Measurements from ENCODE around the gene MBNL2.

The MBNL2 gene

GRCh38 chr13:97341135-97341534 is 119.0 kb downstream of the MBNL2 start:
- Histone ChIP-seq H4K20me1 (ENCODE audit: low read depth, low read length) (no peaks in the 10 kb centered on the region), H3K9ac (ENCODE audit: low read length) (no peak overlapping the region), H3K36me3 (ENCODE audit: low read length) (no peaks in the 10 kb centered on the region), H3K4me3 (ENCODE audit: insufficient read depth, low read length, poor library complexity, severe bottlenecking) (no peak overlapping the region), H3K4me2 (ENCODE audit: low read depth, low read length, poor library complexity, severe bottlenecking) (no peak overlapping the region), H3K9me3 (ENCODE audit: insufficient read depth, low read length) (no peaks in the 10 kb centered on the region), H3K9me2 (replicated peaks; ENCODE audit: insufficient read depth, low read length) (no peaks in the 10 kb centered on the region), H2AFZ (ENCODE audit: low read depth, low read length, severe bottlenecking) (no peak overlapping the region), H3F3A (ENCODE audit: insufficient read depth) (no peaks in the 10 kb centered on the region), H3K27me3 (ENCODE audit: low read length) (no peaks in the 10 kb centered on the region), H3K27ac (ENCODE audit: low read depth, low read length) (no peak overlapping the region), H3K79me2 (ENCODE audit: insufficient read depth, low read length) (no peaks in the 10 kb centered on the region)
- TF ChIP-seq EZH2phosphoT487 (conservative IDR thresholded peaks at IDR 0.05; ENCODE audit: low read length) (no peak), CTCF (IDR thresholded peaks at IDR 0.05; ENCODE audit: insufficient read depth, low read length, poor library complexity, severe bottlenecking) (no peak)

- no peaks in the 10 kb centered on the region for H3K36me3 ChIP-seq (ENCODE audit: low read length)
- H3K27me3 ChIP-seq (ENCODE audit: low read length): no peaks in the 10 kb centered on the region
- H3F3A ChIP-seq (ENCODE audit: insufficient read depth): no peaks in the 10 kb centered on the region
- no peaks in the 10 kb centered on the region for H3K9me2 ChIP-seq (replicated peaks; ENCODE audit: insufficient read depth, low read length)
- no peak for TF ChIP-seq CTCF (IDR thresholded peaks at IDR 0.05; ENCODE audit: insufficient read depth, low read length, poor library complexity, severe bottlenecking)
- TF ChIP-seq EZH2phosphoT487 (conservative IDR thresholded peaks at IDR 0.05; ENCODE audit: low read length): no peak
- H3K4me2 ChIP-seq (ENCODE audit: low read depth, low read length, poor library complexity, severe bottlenecking): no peak overlapping the region
- no peaks in the 10 kb centered on the region for H3K79me2 ChIP-seq (ENCODE audit: insufficient read depth, low read length)
- no peaks in the 10 kb centered on the region for H3K9me3 ChIP-seq (ENCODE audit: insufficient read depth, low read length)
- no peak overlapping the region for H3K9ac ChIP-seq (ENCODE audit: low read length)
- H3K27ac ChIP-seq (ENCODE audit: low read depth, low read length): no peak overlapping the region
- no peak overlapping the region for H2AFZ ChIP-seq (ENCODE audit: low read depth, low read length, severe bottlenecking)
- H4K20me1 ChIP-seq (ENCODE audit: low read depth, low read length): no peaks in the 10 kb centered on the region
- no peak overlapping the region for H3K4me3 ChIP-seq (ENCODE audit: insufficient read depth, low read length, poor library complexity, severe bottlenecking)
Observed at GRCh38 chr13:97342136-97342535, 120.0 kb downstream of the MBNL2 start.

- Histone ChIP-seq H2AFZ (ENCODE audit: low read depth, low read length, severe bottlenecking) (no peak overlapping the region), H3K9me3 (ENCODE audit: insufficient read depth, low read length) (no peaks in the 10 kb centered on the region), H3K27ac (ENCODE audit: low read depth, low read length) (no peak overlapping the region), H3K27me3 (ENCODE audit: low read length) (no peaks in the 10 kb centered on the region), H3K9ac (ENCODE audit: low read length) (no peak overlapping the region), H3K9me2 (replicated peaks; ENCODE audit: insufficient read depth, low read length) (no peaks in the 10 kb centered on the region), H4K20me1 (ENCODE audit: low read depth, low read length) (no peaks in the 10 kb centered on the region), H3K4me2 (ENCODE audit: low read depth, low read length, poor library complexity, severe bottlenecking) (no peak overlapping the region), H3K36me3 (ENCODE audit: low read length) (no peaks in the 10 kb centered on the region), H3K79me2 (ENCODE audit: insufficient read depth, low read length) (no peaks in the 10 kb centered on the region), H3K4me3 (ENCODE audit: insufficient read depth, low read length, poor library complexity, severe bottlenecking) (no peak overlapping the region), H3F3A (ENCODE audit: insufficient read depth) (no peaks in the 10 kb centered on the region)
- TF ChIP-seq EZH2phosphoT487 (conservative IDR thresholded peaks at IDR 0.05; ENCODE audit: low read length): no peak
- no peak for TF ChIP-seq CTCF (IDR thresholded peaks at IDR 0.05; ENCODE audit: insufficient read depth, low read length, poor library complexity, severe bottlenecking)
Observed at GRCh38 chr13:97342936-97343335, 120.8 kb downstream of the MBNL2 start.
